GM21447 (cell line): ENCODE measurements around the gene CDNF.
"Not testable (repeated sequence)": the region's sequence is repeated elsewhere in the genome, so short reads cannot be mapped to it uniquely, and the experiment has no call there.

ENCODE experiments used
- ATAC-seq: cut with Tn5 transposase; IDR thresholded peaks from one replicate; pipeline ENCODE4 v1.9.1; 2021; ENCODE audit not compliant: unreplicated experiment

The CDNF gene

DNA sequence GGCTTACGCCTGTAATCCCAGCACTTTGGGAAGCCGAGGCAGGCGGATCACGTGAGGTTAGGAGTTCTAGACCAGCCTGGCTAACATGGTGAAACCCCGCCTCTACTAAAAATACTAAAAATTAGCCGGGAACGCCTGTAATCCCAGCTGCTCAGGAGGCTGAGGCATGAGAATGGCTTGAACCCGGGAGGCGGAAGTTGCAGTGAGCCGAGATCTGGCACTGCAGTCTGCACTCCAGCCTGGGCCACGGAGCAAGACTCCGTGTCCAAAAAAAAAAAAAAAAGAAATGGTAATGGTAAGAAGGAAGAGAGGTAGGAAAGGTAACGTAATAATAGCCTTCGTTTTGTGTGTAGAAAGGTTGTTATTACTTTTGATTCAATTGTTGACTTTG, 1.5 kb upstream of the CDNF start:
- ATAC-seq, result no peak

- no peak for ATAC-seq
Observed at GRCh38 chr10:14838582-14839304, 906 bp upstream of the CDNF start.

DNA sequence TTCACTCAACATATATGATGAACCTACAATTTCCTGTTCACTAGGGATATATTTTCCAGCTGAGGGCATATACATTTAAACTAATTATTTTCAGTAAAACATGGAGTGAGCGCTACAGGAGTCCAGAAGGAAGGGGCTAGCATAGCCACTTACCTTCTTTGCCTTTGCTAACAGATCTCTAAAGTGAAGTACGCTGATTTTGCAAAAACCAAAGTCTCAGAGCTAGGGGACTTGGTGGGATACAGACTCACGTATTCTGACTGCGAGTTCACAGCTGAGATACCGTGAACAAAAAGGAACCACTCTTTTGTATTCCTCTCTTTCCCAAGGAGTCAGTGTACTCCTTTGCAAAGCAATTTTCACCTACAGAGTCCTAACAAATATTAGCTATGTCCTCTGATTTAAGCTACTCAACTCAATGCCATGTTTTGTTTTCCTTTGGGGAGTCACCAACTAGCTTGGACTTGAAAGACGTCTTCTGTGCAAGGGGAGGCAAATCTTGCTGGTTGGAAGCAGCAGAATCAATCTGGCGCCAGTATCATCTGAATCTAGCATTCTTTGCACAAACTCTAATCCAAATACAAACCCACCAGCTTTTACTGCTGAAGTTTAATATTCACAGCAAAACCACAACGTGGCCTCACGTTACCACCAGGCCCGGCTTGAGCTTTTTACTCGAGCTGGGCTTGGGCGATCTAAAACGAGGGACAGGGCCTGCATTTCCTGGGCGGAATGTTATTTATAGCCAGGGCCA, 657 bp downstream of the CDNF start:
- no peak for ATAC-seq

GRCh38 chr10:14836208-14836607, 1.6 kb downstream of the CDNF start:
- ATAC-seq, result no peak

GRCh38 chr10:14833106-14833505, 4.7 kb downstream of the CDNF start:
- ATAC-seq, result no peak

GRCh38 chr10:14826076-14826829, 11.6 kb downstream of the CDNF start:
- ATAC-seq, result no peak

- no peak for ATAC-seq
Observed at GRCh38 chr10:14823966-14824365, 13.9 kb downstream of the CDNF start.

- no peak for ATAC-seq
Observed at GRCh38 chr10:14822879-14823755, 14.7 kb downstream of the CDNF start.

GRCh38 chr10:14821635-14822375, 16.0 kb downstream of the CDNF start:
- ATAC-seq, result no peak

DNA sequence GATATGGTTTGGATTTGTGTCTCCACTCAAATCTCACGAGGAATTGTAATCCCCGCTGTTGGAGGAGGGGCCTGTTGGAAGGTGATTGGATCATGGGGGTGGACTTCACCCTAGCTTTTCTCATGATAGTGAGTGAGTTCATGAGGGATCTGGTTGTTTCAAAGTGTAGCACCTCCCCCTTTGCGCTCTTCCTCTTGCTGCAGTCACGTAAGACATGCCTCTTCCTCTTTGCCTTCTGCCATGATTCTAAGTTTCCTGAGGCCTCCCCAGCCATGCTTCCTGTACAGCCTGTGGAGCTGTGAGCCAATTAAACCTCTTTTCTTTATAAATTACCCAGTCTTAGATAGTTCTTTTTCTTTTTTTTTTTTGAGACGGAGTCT, 17.1 kb downstream of the CDNF start:
- ATAC-seq, result no peak

GRCh38 chr10:14820010-14820774, 17.6 kb downstream of the CDNF start:
- no peak for ATAC-seq

GRCh38 chr10:14816717-14817116, 21.1 kb downstream of the CDNF start:
- not testable (repeated sequence) for ATAC-seq

DNA sequence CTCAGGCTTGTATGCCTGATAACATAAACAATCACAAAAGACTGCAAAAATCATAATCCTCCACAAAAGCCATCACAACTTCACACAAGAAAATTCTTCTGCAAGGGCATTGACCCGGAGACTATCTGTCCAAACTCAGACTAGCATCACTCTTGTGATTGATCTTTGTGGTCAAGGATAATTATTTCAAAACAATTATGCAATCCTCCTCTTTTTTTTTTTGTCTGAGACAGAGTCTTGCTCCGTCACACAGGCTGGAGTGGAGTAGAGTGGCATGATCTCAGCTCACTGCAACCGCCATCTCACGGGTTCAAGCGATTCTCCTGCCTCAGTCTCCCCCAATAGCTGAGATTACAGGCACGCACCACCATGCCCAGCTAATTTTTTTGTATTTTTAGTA, 22.2 kb downstream of the CDNF start:
- ATAC-seq, result no peak

- ATAC-seq, result no peak
Observed at GRCh38 chr10:14812271-14812670, 25.6 kb downstream of the CDNF start.

DNA sequence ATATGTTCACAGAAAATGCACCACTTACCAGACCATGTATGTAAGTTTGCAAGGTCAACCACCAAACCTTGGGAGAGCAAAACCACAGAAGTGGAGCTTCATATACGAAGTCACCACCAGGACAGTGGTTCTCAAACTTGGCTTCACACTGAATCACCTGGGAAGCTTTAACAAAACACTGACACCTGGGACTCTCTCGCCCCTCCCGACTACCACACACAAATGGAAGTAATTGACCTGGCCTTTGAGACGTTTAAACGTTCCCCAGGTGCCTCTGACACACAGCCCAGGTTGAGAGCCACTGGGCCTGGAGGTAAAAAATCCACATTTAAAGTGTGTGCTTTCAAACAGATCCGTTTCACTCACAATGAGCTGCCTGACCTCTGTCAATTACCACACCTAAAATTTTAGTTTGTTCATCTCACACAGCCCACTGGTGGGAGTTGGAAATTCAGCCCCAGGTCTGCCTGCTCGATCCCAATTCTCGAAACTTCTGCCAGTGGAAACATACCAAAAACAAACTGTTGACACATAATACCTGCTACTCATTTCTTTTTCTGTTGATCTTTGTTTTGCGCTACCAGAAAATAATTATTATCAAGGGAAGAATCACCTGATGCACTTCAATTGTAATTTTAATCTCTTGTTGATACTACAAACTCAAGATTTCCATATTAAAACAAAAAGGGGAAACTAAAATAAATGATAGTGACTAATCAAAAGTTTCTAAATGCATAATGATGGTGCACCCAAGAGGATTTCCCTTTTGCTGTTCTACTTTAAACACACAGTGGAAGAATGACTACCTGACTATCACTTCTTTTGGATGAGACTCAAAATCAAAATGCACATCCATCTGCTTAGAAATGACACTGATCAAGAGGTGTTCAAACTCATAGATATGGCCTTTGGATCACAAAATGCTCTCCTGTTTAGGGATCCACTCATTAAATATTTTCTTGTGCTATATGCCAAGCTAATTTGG, 26.6 kb downstream of the CDNF start:
- ATAC-seq, result no peak

DNA sequence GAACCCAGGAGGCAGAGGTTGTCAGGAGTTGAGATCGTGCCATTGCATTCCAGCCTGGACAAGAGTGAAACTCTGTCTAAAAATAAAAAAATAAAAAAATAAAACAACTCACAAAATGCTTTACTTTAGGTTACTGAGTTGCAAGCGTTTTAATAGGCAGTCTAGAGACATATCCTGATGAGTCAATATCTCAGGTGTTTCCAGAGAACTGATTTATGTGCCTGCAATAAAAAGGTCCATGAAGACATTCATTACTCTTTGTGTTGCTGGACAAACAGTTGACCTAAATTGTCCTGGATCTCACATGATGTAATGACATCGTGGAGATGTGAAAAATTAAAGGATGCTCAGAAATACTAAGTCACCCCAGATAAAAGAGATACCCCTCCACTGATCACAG, 31.5 kb downstream of the CDNF start:
- no peak for ATAC-seq

- ATAC-seq, result no peak
Observed at GRCh38 chr10:14803827-14804226, 34.0 kb downstream of the CDNF start.

DNA sequence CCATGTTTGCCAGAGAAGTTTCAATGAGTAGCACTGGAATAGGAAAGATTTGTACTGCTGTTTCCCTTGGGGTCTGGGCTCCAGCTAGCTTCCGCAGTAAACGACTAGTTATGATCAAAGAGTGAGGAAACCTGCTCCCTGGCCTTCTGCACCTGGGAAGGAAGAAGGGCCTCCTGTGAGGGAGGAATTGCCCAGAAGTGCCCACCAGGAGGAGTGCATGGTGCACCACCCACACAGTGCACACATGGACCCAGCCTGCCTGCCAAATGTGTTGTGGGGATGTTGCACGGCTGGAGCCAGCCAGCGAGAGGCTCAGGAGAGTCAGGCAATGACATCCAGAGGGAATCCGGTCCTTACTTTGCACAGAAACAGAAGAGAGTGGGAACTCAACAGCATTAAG, 36.1 kb downstream of the CDNF start:
- ATAC-seq, result no peak
